GM21360 (cell line): ENCODE measurements around the gene CLDN14.

Source experiments
- ATAC-seq: cut with Tn5 transposase; IDR thresholded peaks from one replicate; pipeline ENCODE4 v1.9.1; 2021; ENCODE audit warnings: mild to moderate bottlenecking, moderate library complexity; ENCODE audit not compliant: unreplicated experiment

CLDN14 gene

DNA sequence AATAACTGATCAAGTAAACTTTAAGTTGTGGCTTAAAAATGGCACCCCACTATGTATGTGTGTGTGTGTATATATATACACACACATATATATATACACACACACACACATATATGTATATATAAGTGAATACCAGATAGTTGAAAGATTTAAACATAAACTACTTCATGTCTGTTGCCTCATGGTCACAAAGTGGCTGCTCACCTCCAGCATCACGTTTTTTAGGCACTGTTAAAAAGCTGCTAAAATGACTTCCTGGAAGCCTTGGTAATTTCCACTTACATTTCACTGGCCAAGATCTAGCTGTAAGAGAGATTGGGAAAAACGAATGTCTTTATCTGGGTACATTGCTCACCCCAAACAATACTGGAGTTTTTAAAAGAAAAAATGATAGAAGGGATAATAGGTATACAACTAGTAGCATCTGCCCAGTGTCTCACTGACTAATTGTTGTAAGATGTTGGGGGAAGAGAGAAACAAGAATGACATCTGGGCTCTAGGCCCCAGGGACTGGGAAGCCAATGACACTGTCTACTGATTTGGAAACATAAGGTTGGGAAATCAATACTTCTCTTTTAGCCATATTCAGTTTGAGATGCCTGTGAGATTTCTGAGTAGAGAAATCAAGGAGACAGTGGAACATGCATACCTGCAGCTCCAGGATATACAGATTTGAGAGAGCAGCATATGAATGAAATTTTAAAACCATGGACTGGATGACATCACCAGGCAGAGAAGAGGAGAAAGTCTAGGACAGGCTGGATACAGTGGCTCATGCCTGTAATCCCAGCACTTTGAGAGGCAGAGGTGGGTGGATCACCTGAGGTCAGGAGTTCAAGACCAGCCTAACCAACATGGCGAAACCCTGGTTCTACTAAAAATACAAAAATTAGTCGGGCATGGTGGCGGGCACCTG, 42.8 kb downstream of the CLDN14 start:
- no peak for ATAC-seq

GRCh38 chr21:36434144-36434543, 45.8 kb downstream of the CLDN14 start:
- no peak for ATAC-seq

GRCh38 chr21:36433059-36433709, 46.7 kb downstream of the CLDN14 start:
- no peak for ATAC-seq

- ATAC-seq, result no peak
These were observed 48.7 kb downstream of the CLDN14 start for GRCh38 chr21:36431252-36431651.

- ATAC-seq, result no peak
These were observed 49.1 kb downstream of the CLDN14 start for GRCh38 chr21:36430841-36431240.

- ATAC-seq, result peak; percentile 65
These were observed 49.9 kb downstream of the CLDN14 start for GRCh38 chr21:36429947-36430546.

DNA sequence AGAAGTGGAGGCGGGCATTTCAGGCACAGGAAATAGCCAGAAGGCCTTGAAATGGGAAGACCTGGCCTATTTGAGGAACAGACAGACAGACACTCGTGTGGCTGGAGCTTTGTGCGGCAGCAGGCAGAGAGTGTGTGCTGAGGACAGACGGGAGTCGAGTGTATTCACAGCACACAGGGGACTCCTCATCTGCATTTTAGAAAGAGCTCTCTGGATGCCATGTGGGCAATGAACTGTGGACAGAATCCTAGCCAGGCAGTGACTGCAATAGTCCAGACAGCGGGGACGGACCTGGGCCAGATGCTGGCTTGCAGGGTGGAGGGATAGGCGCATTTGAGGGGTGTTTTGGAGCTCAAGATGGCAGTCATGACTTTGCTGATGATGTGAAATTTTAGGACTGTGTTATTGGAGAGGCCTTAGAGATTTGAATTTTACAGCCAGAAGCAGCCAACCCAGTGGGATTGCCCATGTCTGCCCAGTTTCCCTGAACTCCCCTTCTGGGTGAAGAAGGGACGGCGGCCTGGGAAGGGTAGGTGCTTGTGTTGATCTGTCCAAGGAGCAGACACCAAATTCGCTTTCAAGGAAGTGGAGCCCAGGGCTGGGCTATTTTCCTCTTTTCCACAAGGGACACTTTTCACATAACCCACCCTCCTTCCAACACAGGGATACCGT, 51.0 kb downstream of the CLDN14 start:
- no peak for ATAC-seq

- ATAC-seq, result no peak
These were observed 52.4 kb downstream of the CLDN14 start for GRCh38 chr21:36427502-36427901.

- ATAC-seq, result no peak
These were observed 54.6 kb downstream of the CLDN14 start for GRCh38 chr21:36425286-36425685.

DNA sequence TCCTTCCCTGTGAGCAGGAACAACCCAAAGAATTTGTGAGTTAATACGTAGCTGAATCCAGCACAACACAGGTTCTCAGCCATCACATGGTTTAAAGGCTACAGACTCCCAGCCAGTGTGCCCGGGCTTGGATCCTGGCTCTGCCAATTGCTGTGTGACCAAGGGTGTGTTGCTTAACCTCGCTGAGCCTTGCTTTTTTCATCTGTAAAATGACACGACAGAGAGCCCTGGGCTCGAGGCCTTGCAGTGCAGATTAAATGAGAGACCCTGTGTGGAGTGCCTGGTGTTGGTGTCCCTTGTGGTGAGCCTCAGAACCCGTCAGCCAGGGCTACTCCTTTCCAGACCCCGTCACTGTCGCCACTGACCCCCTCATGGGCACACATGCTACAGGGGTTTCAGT, 55.3 kb downstream of the CLDN14 start:
- ATAC-seq, result no peak

DNA sequence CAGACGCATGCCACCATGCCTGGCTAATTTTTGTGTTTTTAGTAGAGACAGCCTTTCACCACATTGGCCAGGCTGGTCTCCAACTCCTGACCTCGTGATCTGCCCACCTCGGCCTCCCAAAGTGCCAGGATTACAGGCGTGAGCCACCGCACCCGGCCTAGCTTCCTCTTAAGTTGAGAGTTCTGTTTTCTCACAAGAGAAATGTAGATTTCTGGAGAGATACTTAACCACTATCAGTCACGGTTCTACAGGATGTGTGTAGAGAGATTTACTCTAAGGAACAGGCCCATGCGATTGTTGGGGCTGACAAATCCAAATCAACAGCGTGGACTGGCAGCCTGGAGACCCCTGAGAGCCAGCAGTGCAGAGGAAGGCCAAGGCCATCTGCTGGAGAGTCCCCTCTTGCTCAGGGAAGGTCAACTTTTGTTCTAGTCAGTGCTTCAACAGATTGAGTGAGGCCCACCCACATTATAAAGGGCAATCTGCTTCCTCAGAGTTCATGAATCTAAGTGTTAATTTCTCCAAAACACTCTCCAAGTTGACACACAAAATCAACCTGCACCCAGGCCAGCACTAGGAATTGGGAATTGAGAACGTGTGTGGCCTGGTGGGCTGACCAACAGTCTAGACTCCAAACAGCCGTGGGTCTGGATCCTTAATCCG, 56.0 kb downstream of the CLDN14 start:
- no peak for ATAC-seq

GRCh38 chr21:36422279-36423098, 57.4 kb downstream of the CLDN14 start:
- no peak for ATAC-seq

GRCh38 chr21:36420571-36421339, 59.2 kb downstream of the CLDN14 start:
- ATAC-seq, result no peak

DNA sequence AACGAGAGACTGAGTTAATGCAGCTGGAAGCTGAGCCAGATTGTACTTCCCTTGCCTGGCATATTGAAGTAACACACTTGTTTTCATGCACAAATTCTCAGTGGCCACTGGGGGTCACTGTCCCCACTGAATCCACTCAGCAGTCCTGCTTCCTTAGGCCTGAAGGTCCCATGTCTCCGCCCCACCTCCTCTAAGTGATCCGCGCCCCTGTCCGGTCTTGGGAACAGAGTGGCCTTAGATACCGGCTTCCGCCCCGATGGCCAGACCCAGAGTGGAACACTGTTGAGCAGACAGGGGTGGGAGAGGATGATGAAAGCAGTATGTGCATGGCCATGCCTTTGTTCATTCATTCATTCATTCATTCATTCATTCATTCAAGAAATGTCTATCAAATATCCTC, 59.9 kb downstream of the CLDN14 start:
- ATAC-seq, result no peak

GRCh38 chr21:36419241-36419640, 60.7 kb downstream of the CLDN14 start:
- no peak for ATAC-seq

GRCh38 chr21:36415375-36415774, 64.5 kb downstream of the CLDN14 start:
- no peak for ATAC-seq

DNA sequence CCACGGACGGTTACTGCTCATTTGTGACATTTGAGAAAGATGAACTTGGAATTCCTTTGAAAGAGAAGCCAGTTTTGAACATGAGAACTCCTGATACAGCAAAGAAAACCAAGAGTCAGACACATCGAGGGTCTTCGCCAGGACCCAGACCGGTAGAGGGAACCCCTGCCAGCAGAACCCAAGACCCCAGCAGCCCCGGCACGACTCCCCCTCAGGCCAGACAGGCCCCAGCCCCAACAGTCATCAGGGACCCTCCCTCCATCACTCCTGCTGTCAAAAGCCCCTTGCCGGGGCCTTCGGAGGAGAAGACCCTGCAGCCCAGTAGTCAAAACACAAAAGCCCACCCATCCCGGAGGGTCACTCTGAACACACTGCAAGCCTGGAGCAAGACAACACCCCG, 67.0 kb downstream of the CLDN14 start:
- no peak for ATAC-seq

DNA sequence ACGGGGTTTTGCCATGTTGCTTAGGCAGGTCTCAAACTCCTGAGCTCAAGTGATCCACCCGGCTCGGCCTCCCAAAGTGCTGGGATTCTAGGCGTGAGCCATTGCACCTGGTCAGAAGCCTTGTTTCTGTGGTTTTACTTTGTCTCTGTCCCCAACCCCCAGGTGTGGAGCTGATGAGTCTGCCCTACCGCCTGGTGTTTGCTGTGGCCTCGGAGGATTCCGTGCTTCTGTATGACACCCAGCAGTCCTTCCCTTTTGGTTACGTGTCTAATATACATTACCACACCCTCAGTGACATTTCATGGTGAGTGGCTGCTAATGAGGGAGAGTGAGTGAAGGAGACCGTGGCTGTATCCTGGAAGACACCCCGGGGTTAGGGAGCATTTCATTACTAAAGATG, 68.6 kb downstream of the CLDN14 start:
- ATAC-seq, result no peak
